H9 (cell line): ENCODE data around the gene NOXA1. TPM values are rescaled to one million over a fixed set of nuclear protein-coding genes. Genes with fewer than 3 reads are reported as not detected.

Experiments
- DNase-seq: peaks from one replicate; pipeline ENCODE4 v3.0.0-alpha.2; 2017
- H2AFZ ChIP-seq: one replicate; pipeline ENCODE4 v1.6.1; 2013; ENCODE audit warnings: mild to moderate bottlenecking, low read length, control low read depth, moderate library complexity
- H2AK5ac ChIP-seq: 2 replicates; pipeline ENCODE4 v1.6.1; 2013; ENCODE audit warnings: low read length, control low read depth, mixed read lengths; ENCODE audit not compliant: insufficient read length
- H2BK120ac ChIP-seq: one replicate; pipeline ENCODE4 v1.6.1; 2013; ENCODE audit warnings: low read depth, mild to moderate bottlenecking, low read length, control low read depth, inconsistent platforms; ENCODE audit not compliant: poor library complexity, severe bottlenecking
- H2BK12ac ChIP-seq: 2 replicates; pipeline ENCODE4 v1.6.1; 2013; ENCODE audit warnings: low read length, control low read depth, mixed read lengths, low read depth; ENCODE audit not compliant: insufficient read length
- H2BK15ac ChIP-seq: 2 replicates; pipeline ENCODE4 v1.6.1; 2013; ENCODE audit warnings: low read depth, low read length, control low read depth
- H2BK20ac ChIP-seq: one replicate; pipeline ENCODE4 v1.6.1; 2013; ENCODE audit warnings: low read depth, mild to moderate bottlenecking, low read length, control low read depth, inconsistent platforms; ENCODE audit not compliant: poor library complexity, severe bottlenecking
- H2BK5ac ChIP-seq: 2 replicates; pipeline ENCODE4 v1.6.1; 2013; ENCODE audit warnings: low read length, control low read depth, mixed read lengths; ENCODE audit not compliant: insufficient read length
- H3K14ac ChIP-seq: 2 replicates; pipeline ENCODE4 v1.6.1; 2013; ENCODE audit warnings: low read length, control low read depth; ENCODE audit not compliant: insufficient read depth
- H3K18ac ChIP-seq: 2 replicates; pipeline ENCODE4 v1.6.1; 2013; ENCODE audit warnings: low read depth, mild to moderate bottlenecking, mixed read lengths, low read length, control low read depth; ENCODE audit not compliant: insufficient read length
- H3K23ac ChIP-seq: 2 replicates; pipeline ENCODE4 v1.6.1; 2013; ENCODE audit warnings: low read length, control low read depth, mixed read lengths, low read depth; ENCODE audit not compliant: insufficient read length
- H3K23me2 ChIP-seq: 2 replicates; pipeline ENCODE4 v1.6.1; 2013; ENCODE audit warnings: low read depth, mild to moderate bottlenecking, mixed read lengths, low read length, control low read depth; ENCODE audit not compliant: insufficient read length, poor library complexity, severe bottlenecking
- H3K27ac ChIP-seq: 2 replicates; pipeline ENCODE4 v1.5.1; 2013; ENCODE audit warnings: low read length, control low read depth, mixed read lengths, low read depth; ENCODE audit not compliant: insufficient read length
- H3K27me3 ChIP-seq: 2 replicates; pipeline ENCODE4 v1.6.1; 2013; ENCODE audit warnings: low read length, control low read depth, inconsistent platforms; ENCODE audit not compliant: insufficient read depth
- H3K4ac ChIP-seq: 2 replicates; pipeline ENCODE4 v1.6.1; 2013; ENCODE audit warnings: low read depth, mild to moderate bottlenecking, control low read depth, inconsistent platforms, low read length, moderate library complexity
- H3K4me1 ChIP-seq: 2 replicates; pipeline ENCODE4 v1.6.1; 2013; ENCODE audit warnings: low read length, control low read depth, inconsistent platforms; ENCODE audit not compliant: insufficient read depth
- H3K4me2 ChIP-seq: 2 replicates; pipeline ENCODE4 v1.6.1; 2013; ENCODE audit warnings: low read length, control low read depth, mixed read lengths; ENCODE audit not compliant: insufficient read length, insufficient read depth
- H3K56ac ChIP-seq: 2 replicates; pipeline ENCODE4 v1.6.1; 2013; ENCODE audit warnings: low read depth, mild to moderate bottlenecking, mixed read lengths, low read length, control low read depth; ENCODE audit not compliant: insufficient read length
- H3K79me1 ChIP-seq: 2 replicates; pipeline ENCODE4 v1.6.1; 2013; ENCODE audit warnings: low read depth, mild to moderate bottlenecking, moderate library complexity, low read length, control low read depth, inconsistent platforms; ENCODE audit not compliant: insufficient read depth, poor library complexity, severe bottlenecking
- H3K79me2 ChIP-seq: 2 replicates; pipeline ENCODE4 v1.6.1; 2013; ENCODE audit warnings: low read length, control low read depth, inconsistent platforms; ENCODE audit not compliant: insufficient read depth
- H3K9ac ChIP-seq: 2 replicates; pipeline ENCODE4 v1.6.1; 2013; ENCODE audit warnings: low read length, control low read depth, mixed read lengths; ENCODE audit not compliant: insufficient read length; ENCODE audit errors: extremely low read depth
- H3K9me3 ChIP-seq: one replicate; pipeline ENCODE4 v1.6.1; 2013; ENCODE audit warnings: low read depth, low read length, inconsistent platforms; ENCODE audit not compliant: control insufficient read depth
- H3T11ph ChIP-seq: one replicate; pipeline ENCODE4 v1.6.1; 2013; ENCODE audit warnings: mild to moderate bottlenecking, low read length, control low read depth, inconsistent platforms
- H4K20me1 ChIP-seq: one replicate; pipeline ENCODE4 v1.6.1; 2013; ENCODE audit not compliant: control insufficient read depth, insufficient read length, insufficient read depth
- H4K5ac ChIP-seq: 2 replicates; pipeline ENCODE4 v1.6.1; 2013; ENCODE audit warnings: low read depth, mild to moderate bottlenecking, mixed read lengths, low read length, control low read depth; ENCODE audit not compliant: insufficient read length
- H4K8ac ChIP-seq: replicated peaks from 2 replicates; pipeline ENCODE4 v1.6.1; 2013; ENCODE audit warnings: low read length, control low read depth, mixed read lengths, low read depth; ENCODE audit not compliant: insufficient read length
- H4K91ac ChIP-seq: 2 replicates; pipeline ENCODE4 v1.6.1; 2013; ENCODE audit warnings: low read depth, mild to moderate bottlenecking, moderate library complexity, mixed read lengths, low read length, control low read depth; ENCODE audit not compliant: insufficient read length
- H3K27ac Mint-ChIP-seq, 3 experiments: 2 replicates in 2 of 3; 3 replicates in 1 of 3; pipeline ENCODE4 v1.8.0; 2020 to 2021; ENCODE audit warnings: mixed read lengths in 3 of 3, mild to moderate bottlenecking in 1 of 3, moderate library complexity in 1 of 3
- H3K27me3 Mint-ChIP-seq: 2 replicates; pipeline ENCODE4 v1.8.0; 2021; ENCODE audit warnings: low read depth, mild to moderate bottlenecking, moderate library complexity, mixed read lengths
- H3K36me3 Mint-ChIP-seq, 3 experiments: 2 replicates in 2 of 3; 3 replicates in 1 of 3; pipeline ENCODE4 v1.8.0; 2020 to 2021; ENCODE audit warnings: low read depth in 3 of 3, mixed read lengths in 3 of 3; ENCODE audit not compliant: insufficient read depth in 1 of 3
- H3K4me1 Mint-ChIP-seq, 2 experiments: 2 replicates each; pipeline ENCODE4 v1.8.0; 2020; ENCODE audit warnings: mixed read lengths in 2 of 2
- H3K4me3 Mint-ChIP-seq, 2 experiments: 2 replicates in 1 of 2; 3 replicates in 1 of 2; pipeline ENCODE4 v1.8.0; 2020 to 2021; ENCODE audit warnings: mild to moderate bottlenecking in 2 of 2, mixed read lengths in 2 of 2, moderate library complexity in 1 of 2
- H3K9me3 Mint-ChIP-seq, 2 experiments: 2 replicates in 1 of 2; 3 replicates in 1 of 2; pipeline ENCODE4 v1.8.0; 2020; ENCODE audit warnings: mild to moderate bottlenecking in 2 of 2, mixed read lengths in 2 of 2, moderate library complexity in 1 of 2
- CTCF ChIP-seq: fragments of 200-600 bp; sonication (generic); conservative IDR thresholded peaks from 3 replicates; pipeline ENCODE4 v1.8.0; 2021; ENCODE audit warnings: antibody characterized with exemption, mild to moderate bottlenecking
- WGBS: extraction: QIAGEN DNeasy Blood & Tissue Kit; methylation state at CpG from one replicate; pipeline ENCODE4 v1.1.7; 2013; ENCODE audit warnings: missing lambda C conversion rate, low lambda C conversion rate, mixed read lengths; ENCODE audit not compliant: insufficient read length; ENCODE audit errors: extremely low coverage; 5-methylcytosine and 5-hydroxymethylcytosine counted together
- total RNA-seq: library from RNA; stranded (reverse); gene quantifications from 2 replicates; pipeline ENCODE4 v1.2.1, GENCODE V29; 2021

Gene NOXA1
- total RNA-seq, 1 experiment from 2014 or later: 2.0 TPM

DNA sequence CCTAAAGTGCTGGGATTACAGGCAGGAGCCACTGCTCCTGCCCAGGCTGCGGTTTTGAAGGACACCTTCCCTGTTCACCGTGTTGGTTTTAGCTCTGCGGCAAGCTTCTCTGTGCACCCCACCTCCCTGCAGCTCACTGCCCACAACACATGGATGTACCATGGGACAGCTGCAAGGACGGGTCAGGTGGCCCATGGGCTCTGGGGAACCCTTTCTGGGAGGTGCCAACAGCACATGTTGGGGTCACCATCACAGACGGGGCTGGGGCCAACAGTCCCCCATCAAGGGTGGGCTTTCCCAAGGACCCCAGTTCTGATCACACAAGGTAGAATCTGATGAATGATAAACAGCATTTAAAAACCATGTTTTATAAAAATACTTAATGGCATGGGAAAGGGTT lies 7.7 kb upstream of the NOXA1 start:
- H3K4me2 ChIP-seq: no peak overlapping the region
- no peaks in the 10 kb centered on the region for H3K27me3 ChIP-seq
- Mint-ChIP-seq H3K27ac (no peak overlapping the region), H3K9me3 (no peaks in the 10 kb centered on the region), H3K4me3 (no peak overlapping the region), H3K27me3 (no peaks in the 10 kb centered on the region), H3K4me1 (no peaks in the 10 kb centered on the region; a peak in 1 of 4 replicates), H3K36me3 (no peaks in the 10 kb centered on the region)
- H4K20me1 ChIP-seq: no peaks in the 10 kb centered on the region
- H2AFZ ChIP-seq: no peak overlapping the region
- no peak overlapping the region for H2BK5ac ChIP-seq
- no peak overlapping the region for H4K91ac ChIP-seq
- H3K18ac ChIP-seq: no peak overlapping the region
- H3K14ac ChIP-seq: no peak overlapping the region
- no peak overlapping the region for H3K23ac ChIP-seq
- no peak overlapping the region for H3K9ac ChIP-seq
- no peak overlapping the region for H4K8ac ChIP-seq
- H2BK12ac ChIP-seq: no peak overlapping the region
- no peak overlapping the region for H2BK15ac ChIP-seq
- H3K4me1 ChIP-seq: no peaks in the 10 kb centered on the region
- no peak for TF ChIP-seq CTCF
- no peak overlapping the region for H2BK20ac ChIP-seq
- no peak overlapping the region for H3K56ac ChIP-seq
- H3K79me2 ChIP-seq: no peaks in the 10 kb centered on the region
- no peaks in the 10 kb centered on the region for H3K9me3 ChIP-seq
- H3K27ac ChIP-seq: no peak overlapping the region
- no peak overlapping the region for H3T11ph ChIP-seq
- no peaks in the 10 kb centered on the region for H3K23me2 ChIP-seq
- H3K79me1 ChIP-seq: no peaks in the 10 kb centered on the region
- DNase-seq: no peak
- no peak overlapping the region for H2BK120ac ChIP-seq
- no peak overlapping the region for H4K5ac ChIP-seq
- no peak overlapping the region for H2AK5ac ChIP-seq
- H3K4ac ChIP-seq: no peak overlapping the region
- no CpG with 5 or more reads among the region's 5 CpGs for WGBS
